Astrocyte (in vitro differentiated cells and primary cell): Measurements from ENCODE around the gene SSR4.

ENCODE experiments used
- CTCF ChIP-seq: IDR thresholded peaks from 2 replicates; pipeline ENCODE4 v1.5.1; 2011; ENCODE audit warnings: low read depth, mild to moderate bottlenecking, inconsistent platforms, low read length, moderate library complexity; ENCODE audit not compliant: insufficient read depth
- EZH2 ChIP-seq: IDR thresholded peaks from 2 replicates; pipeline ENCODE4 v1.6.1; 2012; ENCODE audit warnings: mild to moderate bottlenecking, low read length, inconsistent platforms; ENCODE audit not compliant: insufficient read depth

DNA sequence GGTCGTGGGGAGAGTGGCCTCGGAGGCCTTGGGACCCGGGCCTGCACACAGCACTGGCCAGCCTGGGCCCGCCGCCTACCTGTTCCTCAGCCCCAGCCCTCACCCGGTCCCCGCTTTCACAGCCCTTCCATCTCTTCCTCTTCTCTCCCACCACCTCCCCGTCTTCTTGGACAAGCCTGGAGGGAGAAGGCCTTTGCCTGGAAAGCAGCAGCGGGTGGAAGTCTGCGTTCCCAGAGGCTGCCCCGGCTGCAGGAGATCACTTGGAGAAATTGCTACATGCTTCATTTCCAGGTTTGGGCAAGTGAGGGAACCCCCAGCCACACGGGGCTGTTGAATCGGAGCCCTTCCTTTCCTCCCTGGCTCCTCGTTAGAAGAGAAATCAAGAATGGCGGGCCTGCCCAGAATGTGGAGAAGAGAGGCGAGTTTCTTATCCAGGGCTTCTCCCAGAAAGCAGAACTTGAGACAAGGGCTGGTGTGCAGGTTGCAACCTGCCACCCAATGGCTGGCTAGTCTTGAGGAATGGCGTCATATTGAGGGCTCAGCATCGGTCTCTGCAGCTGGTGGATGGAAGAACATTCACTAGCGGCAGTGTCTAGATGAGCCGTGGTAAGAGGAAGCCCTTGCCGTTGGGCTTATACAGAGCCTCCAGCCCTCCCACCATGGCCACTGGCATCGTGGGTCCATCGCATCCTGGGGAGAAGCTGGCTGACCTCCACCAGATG, 37.1 kb downstream of the SSR4 start:
- TF ChIP-seq CTCF (no peak), EZH2 (no peak)
